ENCODE results near the gene MAD2L1BP. TPM values are rescaled to one million over a fixed set of nuclear protein-coding genes. Genes with fewer than 3 reads are reported as not detected.
"Not testable (repeated sequence)": the region's sequence is repeated elsewhere in the genome, so short reads cannot be mapped to it uniquely, and the experiment has no call there.

MAD2L1BP gene
- total RNA-seq, 1 donor from 2014 or later: 49.7 TPM

GRCh38 chr6:43625393-43625992 is 10.1 kb upstream of the MAD2L1BP start:
- DNase-seq (ENCODE audit: low read depth): no peak

- DNase-seq (ENCODE audit: low read depth): peak; percentile 95
These were observed 8.4 kb upstream of the MAD2L1BP start for GRCh38 chr6:43627008-43627825.

GRCh38 chr6:43628393-43629103 is 7.1 kb upstream of the MAD2L1BP start:
- no peak for DNase-seq (ENCODE audit: low read depth)

- peak; percentile 97 for DNase-seq (ENCODE audit: low read depth)
These were observed 6.5 kb upstream of the MAD2L1BP start, which contains the start of gene GTPBP2 for GRCh38 chr6:43629104-43629504. Gene GTPBP2 (minus strand): TSS chr6:43629264. CDS start chr6:43629162, 102 bp downstream.

GRCh38 chr6:43629505-43630300 is 5.9 kb upstream of the MAD2L1BP start:
- peak; percentile 96 for DNase-seq (ENCODE audit: low read depth)

- no peak for DNase-seq (ENCODE audit: low read depth)
These were observed 4.5 kb upstream of the MAD2L1BP start for GRCh38 chr6:43630980-43631619.

GRCh38 chr6:43633002-43633401 is 2.6 kb upstream of the MAD2L1BP start:
- not testable (repeated sequence) for DNase-seq (ENCODE audit: low read depth)

GRCh38 chr6:43634702-43635303 is 837 bp upstream of the MAD2L1BP start:
- no peak for DNase-seq (ENCODE audit: low read depth)

GRCh38 chr6:43636308-43636659 is 644 bp downstream of the MAD2L1BP start:
- DNase-seq (ENCODE audit: low read depth): peak; percentile 9

- no peak for DNase-seq (ENCODE audit: low read depth)
These were observed 4.6 kb downstream of the MAD2L1BP start for GRCh38 chr6:43639984-43640800.

- peak; percentile 26 for DNase-seq (ENCODE audit: low read depth)
These were observed 9.4 kb downstream of the MAD2L1BP start, which contains the start of gene RSPH9 for GRCh38 chr6:43644940-43645612. Gene RSPH9 (plus strand): TSS chr6:43645036. CDS start chr6:43645099, 63 bp downstream.

- DNase-seq (ENCODE audit: low read depth): no peak
These were observed 9.9 kb downstream of the MAD2L1BP start for GRCh38 chr6:43645613-43645964.

- no peak for DNase-seq (ENCODE audit: low read depth)
These were observed 12.0 kb downstream of the MAD2L1BP start for GRCh38 chr6:43647613-43648012.

GRCh38 chr6:43648248-43648647 is 12.6 kb downstream of the MAD2L1BP start:
- no peak for DNase-seq (ENCODE audit: low read depth)

GRCh38 chr6:43652822-43653221 is 17.2 kb downstream of the MAD2L1BP start:
- not testable (repeated sequence) for DNase-seq (ENCODE audit: low read depth)

- no peak for DNase-seq (ENCODE audit: low read depth)
These were observed 21.7 kb downstream of the MAD2L1BP start for GRCh38 chr6:43657221-43657802.

- no peak for DNase-seq (ENCODE audit: low read depth)
These were observed 22.5 kb downstream of the MAD2L1BP start for GRCh38 chr6:43658161-43658560.

- DNase-seq (ENCODE audit: low read depth): not testable (repeated sequence)
These were observed 27.3 kb downstream of the MAD2L1BP start for GRCh38 chr6:43662948-43663347.

GRCh38 chr6:43665376-43665775 is 29.7 kb downstream of the MAD2L1BP start:
- DNase-seq (ENCODE audit: low read depth): peak; percentile 75
